Germinal center (tissue), 1 donor: ENCODE measurements around the gene BCL3.

Experiments
- DNase-seq: peaks from one replicate; pipeline ENCODE4 v3.0.0; 2012; ENCODE audit warnings: mixed read lengths, low spot score

BCL3 gene

DNA sequence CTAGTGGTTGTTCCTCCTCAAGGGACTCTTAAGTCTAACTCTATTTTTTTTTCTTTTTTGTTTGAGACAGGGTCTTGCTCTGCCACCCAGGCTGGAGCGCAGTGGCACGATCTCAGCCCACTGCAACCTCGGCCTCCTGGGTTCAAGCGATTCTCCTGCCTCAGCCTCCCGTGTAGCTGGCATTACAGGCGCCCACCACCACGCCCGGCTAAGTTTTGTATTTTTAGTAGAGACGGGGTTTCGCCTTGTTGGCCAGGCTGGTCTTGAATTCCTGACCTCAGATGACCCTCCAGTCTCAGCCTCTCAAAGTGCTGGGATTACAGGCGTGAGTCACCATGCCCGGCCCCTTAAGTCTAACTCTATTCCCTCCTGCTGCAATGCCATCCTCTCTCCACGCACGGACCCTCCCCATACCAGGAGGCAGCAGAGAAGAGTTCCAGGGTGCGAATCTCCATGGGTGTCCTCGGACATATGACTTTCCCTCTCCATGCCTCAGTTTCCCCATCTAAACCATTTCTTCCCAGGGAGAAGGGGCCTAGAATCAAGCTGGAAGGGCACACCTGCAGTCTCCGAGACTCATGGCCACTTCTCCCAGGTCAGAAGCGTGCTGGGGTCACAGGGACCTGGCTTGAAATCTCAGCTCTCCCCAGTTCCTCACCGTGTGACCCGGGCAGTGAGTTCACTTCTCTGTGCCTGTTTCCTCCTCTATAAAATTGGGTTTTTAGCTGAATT, 6.0 kb upstream of the BCL3 start:
- DNase-seq, result no peak

DNA sequence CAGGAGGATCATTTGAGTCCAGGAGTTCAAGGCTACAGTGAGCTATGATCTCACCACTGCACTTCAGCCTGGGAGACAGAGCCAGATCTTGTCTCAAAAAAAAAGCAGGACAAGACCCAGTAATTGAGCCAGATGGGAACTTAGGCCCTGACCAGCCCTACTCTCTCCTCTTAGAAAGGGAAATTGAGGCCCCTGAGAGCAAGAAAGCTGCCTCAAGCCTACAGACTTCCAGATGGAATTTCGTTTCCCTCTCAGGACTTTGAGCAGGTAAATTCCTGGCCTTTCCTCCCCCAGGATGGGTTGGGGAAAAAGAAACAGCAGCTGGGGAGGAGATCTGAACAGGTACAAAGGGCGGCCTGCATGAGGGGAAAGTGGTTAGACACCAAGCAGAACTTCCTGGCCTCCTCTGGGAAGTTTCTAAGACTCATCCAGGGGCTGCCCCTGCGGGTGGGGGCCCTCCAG, 3.6 kb upstream of the BCL3 start:
- DNase-seq, result no peak

DNA sequence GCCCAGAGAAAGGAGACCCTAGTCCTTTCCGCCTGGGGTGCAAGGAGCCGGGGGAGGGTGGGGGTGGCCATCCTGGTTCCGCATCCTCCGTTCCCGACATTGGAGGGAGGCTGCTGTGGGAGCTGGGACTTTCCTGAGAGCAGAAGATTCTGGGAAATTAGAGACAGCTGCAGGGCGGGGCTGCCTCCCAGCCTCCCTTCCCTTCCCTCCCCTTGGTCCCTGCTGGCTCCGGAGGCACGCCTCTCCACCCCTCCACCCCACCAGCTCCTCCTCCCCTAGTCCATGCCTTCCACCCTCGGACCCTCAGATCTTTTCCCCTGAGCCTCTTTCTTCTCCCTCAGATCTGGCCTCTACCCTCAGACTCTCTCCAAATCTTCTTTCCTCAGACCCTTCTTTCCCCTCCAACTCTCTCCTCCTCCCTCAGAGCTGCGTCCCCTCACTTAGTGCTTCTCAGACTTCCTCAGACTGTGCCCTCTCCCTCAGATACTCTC, 3.1 kb upstream of the BCL3 start:
- DNase-seq, result no peak

DNA sequence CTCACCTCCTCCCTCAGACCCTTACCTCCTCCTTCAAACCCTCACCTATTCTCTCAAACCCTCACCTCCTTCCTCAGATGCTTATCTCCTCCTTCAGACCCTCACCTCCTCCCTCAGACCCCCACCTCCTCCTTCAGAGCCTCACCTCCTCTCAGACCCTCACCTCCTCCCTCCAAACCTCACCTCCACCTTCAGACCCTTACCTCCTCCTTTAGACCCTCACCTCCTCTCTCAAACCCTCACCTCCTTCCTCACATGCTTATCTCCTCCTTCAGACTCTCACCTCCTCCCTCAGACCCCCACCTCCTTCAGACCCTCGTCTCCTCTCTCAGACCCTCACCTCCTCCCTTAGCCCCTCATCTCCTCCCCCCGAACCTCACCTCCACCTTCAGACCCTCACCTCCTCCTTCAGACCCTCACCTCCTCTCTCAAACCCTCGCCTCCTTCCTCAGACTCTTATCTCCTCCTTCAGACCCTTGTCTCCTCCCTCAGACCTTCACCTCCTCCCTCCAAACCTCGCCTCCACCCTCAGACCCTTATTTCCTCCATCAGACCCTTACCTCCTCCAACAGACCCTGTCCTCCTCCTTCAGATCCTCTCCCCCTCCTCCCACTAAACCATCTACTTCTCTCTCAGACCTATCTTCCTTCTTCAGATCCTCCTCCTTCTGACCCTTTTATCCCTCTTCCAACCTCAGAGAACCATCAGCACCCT, 2.5 kb upstream of the BCL3 start:
- DNase-seq, result no peak

DNA sequence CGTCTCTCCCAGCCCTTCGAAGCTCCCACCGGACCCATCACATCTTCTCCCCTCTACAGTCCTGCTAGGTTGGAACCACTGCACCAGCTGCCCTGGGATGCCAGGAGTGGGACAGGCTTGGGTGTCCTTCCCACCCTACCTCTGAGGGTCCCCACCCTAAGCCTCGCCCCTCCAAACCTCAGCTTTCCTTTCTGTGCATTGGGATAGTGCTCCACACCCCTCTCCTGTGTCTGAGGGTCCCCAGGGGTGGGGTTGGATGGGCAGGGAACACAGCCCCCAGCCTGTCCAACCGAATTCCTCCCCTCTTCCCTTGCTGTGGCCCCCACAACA, 1.9 kb upstream of the BCL3 start:
- no peak for DNase-seq

DNA sequence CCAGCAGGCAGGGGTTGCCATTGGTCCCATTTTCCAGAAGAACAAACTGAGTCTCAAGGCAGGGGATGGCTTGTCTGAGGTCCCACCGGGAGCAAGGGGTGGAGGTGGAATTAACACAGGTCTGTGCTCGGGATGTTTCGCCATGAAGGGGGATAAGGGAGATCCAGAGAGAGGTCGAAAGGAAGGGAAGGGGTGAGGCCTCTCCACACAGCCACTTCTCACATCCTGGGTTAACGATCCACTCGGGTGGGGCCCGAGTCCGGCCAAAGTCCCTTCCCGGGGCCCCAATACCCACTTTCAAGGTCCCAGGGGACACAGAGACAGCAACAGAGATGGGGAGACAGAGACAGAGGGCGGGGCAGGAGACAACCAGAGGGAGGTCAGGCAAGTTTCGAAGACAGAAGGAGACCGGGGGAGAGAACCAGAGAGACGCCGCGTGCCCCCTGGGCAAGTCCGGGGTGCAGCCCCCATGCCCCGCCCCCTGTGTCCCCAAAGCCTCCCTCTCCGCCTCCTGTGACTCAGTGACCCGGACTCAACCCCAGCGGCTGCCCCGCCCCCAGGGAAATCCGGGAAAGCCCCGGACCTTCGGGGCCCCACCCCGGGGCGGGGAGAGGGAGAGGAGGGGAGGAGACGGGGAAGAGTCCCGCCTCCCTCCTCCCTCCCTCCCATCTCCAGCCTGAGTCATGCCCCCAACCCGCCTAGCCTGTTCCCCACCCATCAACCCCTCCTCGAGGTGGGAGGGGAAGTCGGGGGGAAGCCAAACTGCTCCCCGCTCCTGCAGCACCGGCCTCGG, 1.4 kb upstream of the BCL3 start:
- peak; percentile 76 for DNase-seq

DNA sequence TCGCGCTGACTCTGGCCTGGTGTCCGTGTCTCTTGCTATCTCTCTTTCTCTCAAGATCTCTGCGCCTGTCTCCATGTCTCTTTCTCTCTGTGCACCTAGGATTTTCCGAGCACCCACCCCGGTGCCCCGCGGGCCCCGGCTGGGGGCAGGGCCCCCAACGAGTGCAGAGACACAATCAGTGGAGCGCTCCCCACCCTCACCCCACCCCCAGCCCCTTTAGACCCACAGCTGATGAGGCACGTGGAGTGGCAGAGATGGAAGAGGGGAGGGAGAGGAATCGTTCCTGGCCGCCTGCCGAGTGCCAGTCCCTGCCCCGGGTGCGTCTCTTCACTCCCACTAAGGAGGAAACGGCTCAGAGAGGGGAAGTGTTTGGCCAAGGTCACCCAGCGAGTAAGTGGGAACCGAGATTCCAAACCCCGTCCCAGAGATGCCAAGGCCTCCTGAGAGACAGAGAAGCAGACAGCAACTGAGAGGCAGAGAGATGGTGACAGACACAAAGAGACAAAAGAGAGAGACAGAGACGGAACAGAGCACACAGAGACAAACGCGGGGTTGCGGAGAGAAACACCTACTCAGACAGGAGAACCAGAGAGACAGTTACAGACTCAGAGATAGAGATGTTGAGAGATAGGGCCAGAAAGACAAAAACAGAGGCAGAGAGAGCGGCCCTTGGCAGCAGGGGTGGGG, 626 bp upstream of the BCL3 start:
- DNase-seq, result no peak

DNA sequence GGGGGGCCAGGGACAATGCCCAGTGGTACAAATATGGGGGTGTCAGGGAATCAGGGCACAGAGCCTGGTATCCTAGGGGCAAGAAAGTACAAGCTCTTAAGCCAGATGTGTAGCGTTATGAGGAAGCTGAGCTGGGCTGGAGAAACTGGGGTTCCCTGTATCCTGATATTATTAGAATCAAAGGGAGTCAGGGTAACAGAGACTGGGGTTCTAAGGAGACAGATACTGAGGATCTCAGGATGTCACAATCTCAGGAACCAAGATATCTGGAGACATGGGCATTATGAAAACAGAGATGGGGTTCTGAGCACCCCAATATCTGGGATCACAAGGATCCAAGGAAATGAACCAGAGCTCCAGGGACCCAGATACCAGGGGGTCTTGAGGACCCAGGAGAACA, 784 bp downstream of the BCL3 start:
- DNase-seq, result no peak

DNA sequence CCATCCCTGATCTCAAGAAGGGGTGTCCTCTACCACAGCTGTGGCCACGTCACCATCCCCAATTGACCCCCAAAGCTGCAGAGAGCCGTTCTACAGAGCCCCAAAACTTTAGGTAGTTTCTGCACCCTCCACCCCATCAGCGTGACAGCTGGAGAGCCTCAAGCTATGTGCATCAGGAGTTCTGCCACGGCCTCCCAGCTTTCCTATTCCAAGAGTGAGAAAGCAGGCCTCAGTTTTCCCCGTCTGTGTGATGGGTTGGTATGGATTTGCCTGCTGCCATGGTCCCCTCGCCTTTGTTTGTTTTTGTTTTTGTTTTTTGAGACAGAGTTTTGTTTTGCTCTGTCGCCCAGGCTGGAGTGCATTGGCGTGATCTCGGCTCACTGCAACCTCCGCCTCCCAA, 1.5 kb downstream of the BCL3 start:
- DNase-seq, result no peak

DNA sequence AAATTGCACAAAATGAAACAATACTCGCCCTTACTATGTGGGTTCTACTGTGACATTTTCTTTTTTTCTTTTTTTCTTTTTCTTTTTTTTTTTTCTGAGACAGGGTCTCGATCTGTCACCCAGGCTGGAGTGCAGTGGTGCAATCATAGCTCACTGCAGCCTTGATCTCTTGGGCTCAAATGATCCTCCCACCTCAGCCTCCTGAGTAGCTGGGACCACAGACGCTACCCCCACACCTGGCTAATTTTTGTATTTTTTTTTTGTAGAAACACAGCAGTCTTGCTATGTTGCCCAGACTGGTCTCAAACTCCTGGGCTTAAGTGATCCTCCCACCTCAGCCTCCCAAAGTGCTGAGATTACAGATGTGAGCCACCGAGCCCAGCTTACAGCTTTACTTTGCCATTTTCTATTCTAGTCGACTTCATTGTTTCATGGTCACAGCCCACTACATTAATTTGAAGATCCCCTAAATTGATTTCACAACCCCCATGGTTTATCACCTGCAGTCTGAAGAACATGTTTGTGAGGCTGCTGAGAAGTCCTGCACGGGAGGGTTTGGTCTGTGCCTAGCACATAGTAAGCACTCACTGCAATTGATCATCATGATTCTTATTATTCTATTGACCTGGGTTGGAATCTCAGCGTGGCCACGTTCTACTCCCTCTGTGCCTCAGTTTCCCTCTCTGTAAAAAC, 3.8 kb downstream of the BCL3 start:
- DNase-seq, result no peak

DNA sequence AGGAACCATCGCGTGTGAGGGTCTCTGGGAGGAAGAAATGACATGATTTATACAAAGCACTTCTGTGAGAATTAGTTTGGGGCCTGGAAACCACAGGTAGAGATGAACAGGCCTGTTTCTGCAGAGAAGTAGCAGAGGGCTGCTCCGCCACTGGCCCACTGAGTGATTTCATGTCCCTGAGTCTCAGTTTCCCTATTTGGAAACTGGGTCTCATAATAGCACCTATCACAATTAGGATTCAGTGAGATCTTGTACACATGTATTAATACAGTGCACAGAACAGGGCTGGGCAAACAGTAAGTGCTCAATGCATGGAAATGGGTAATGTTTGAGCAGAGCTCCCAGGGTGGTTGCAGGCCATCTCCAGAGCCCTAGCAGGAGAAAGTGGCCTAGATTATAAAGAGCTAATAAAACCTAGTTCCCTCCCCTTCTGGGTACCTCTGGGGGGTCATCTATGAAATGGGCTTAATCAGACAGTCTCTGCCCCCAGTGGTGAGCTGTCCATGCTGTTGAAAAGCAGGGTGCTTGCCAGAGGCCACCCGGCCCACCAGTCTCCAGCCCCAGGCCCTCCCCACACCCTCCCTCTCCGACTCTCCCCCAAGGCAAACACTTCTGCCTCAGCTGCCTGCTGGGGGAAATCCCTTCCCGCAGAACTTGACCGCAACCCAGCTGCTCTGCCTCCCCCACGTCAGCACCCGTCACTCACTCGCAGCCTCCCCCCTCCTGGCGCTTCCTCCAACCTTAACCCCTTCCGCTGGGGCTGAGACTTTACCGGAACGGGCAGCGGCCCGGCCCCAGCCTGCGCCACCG, 4.5 kb downstream of the BCL3 start:
- DNase-seq, result peak; percentile 93

DNA sequence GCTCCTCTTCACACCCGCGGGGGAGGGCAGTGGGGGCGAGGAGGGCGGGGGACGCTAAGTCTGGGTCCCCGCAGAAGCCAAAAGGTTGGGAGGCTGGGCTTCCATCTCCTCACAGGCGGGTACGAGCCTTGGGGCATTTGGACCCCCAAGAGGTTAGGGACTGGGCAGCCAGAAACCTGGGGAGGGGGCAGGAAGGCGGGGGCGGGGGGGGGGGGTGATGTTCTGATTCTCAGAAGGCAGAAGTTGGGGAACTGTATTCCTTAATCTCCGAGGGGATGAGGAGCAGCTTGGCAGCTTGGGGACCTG, 5.1 kb downstream of the BCL3 start:
- peak; percentile 41 for DNase-seq

DNA sequence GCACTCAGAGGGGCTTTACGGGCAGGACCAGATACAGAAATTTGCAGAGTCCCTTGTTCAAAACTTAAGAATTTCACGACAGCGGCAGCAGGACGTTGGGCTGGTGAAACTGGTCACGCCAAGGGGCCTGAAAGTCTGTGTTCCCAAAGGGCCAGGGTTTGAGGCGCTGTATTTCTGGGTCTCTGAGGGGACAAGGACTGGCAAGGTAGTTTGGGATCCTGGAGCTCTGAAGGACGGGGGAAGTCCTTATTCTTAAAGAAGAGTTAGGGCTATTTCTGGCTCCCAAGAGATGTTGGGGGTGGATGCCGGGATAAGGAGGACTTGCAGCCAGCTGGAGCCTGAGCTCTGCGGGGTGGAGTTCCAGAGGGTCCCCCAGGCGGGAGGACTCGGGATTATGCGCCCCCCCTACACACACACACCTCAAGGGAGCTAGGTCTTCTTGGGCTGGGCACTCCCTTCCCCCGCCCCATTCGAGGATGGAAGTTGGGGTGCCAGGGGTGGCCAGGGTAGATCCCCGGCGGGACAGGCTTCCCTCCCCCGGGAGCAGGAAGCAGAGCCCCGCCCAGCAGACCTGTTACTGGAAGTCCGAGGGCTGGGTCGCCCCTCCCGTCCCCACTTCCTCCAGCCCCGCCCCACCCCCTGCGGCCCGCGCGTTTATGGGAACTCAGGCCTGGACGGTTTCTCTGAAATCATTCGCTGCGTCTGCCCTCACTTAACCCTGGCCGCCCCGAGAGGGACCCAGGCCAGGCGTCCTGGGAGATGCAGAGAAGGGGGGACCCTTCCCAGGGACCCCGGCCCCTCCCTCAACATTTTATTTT, 5.6 kb downstream of the BCL3 start:
- peak; percentile 69 for DNase-seq

DNA sequence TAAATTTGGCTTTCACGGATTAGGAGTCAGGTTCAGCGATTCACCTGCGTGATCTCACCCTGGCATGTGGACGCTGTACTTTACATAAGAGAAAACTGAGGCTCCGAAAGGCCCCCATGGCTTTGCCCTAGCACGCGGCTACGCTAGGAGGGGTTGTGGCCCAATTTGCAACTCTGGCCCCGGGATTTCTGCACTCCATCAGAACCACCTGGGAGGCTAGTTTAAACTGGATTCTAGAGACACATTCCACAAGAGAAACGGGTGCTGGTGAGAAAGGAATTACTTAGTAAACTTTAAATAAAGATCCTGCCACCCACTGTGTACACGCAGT, 6.2 kb downstream of the BCL3 start:
- no peak for DNase-seq

DNA sequence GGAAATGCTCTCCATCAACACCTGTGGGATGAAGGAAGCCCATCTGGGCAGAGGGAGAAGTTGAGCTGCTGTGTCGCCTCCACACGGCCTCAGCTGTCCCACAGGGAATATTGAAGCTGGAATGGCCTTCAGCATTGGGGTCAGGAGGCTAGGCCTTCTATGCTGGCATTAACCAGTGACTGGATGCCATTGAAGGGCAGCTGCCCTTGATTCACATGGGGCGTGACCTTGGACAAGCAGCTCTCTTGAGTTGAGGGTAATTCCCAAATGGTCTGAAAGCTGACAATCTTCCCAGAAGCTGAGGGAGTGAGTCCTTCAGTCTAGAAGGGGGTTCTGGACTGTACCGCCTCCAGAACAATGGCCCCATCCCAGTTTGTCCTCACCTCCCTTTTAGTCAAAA, 6.7 kb downstream of the BCL3 start:
- no peak for DNase-seq

DNA sequence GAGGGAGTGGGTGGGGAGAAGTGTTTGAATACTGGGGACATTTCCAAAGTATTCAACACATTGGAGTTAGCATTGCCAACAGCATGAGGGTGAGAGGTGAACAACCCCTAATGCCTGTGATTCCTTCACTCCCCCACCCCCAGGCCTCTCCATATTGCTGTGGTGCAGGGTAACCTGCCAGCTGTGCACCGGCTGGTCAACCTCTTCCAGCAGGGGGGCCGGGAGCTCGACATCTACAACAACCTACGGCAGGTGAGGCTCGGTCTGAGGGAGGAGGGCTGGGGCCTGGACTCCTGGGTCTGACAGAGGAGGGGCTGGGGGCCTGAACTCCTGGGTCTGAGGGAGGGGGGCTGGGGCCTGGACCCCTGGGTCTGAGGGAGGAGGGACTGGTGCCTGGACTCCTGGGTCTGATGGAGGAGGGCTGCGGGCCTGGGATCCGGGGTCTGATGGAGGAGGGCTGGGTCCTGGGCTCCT, 7.6 kb downstream of the BCL3 start:
- DNase-seq, result no peak

DNA sequence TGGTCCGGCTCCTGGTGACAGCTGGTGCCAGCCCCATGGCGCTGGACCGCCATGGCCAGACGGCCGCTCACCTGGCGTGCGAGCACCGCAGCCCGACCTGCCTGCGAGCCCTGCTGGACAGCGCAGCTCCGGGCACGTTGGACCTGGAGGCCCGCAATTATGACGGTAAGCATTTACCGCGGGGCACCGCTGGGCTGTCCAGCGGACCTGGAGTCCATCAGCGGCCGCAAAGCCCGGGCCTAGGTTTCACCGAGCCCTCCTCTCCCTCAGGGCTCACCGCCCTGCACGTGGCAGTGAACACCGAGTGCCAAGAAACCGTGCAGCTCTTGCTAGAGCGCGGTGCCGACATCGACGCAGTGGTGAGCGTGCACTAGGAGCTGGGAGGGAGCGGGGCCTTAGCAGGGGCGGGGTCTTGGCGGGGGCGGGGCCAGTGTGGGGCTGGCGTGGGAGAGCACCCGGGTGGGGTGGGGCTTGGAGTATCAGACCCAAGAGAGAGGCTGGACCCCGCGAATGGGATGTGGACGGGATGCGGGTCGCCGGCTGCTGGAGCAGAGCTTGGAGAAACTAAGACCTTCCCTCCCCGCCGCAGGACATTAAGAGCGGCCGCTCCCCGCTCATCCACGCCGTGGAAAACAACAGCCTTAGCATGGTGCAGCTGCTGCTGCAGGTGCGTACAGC, 8.7 kb downstream of the BCL3 start:
- no peak for DNase-seq

DNA sequence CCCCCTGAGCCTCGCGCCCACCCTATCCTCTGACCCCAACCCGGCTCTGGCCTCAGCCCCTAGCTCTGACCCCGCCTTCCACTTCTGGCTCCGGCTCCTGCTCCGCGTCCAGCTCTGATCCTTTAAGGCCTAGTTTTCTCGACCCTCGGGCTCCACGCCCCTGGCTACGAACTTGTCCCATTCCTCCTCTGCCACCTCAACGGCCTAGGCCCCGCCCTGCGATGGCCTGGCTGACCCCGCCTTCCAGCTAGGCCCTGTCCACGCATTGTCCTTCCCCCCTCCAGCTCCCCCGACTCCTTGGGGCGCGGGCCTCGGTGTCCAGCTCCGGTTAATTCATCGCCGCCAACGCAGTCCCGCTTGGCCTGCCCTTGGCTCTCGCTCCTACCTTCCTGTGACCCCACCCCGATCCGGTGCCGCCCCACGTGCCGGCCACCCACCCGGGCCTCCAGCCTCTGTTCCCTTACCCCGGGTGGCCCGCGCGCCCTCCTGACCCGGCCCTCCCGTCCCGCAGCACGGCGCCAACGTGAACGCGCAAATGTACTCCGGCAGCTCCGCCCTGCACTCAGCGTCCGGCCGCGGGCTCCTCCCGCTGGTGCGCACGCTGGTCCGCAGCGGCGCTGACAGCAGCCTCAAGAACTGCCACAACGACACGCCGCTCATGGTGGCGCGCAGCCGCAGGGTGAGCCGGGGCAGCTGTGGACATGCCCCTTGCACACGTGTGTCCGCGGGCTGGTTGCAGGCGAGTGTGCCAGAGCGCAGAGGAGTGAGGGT, 9.4 kb downstream of the BCL3 start:
- DNase-seq, result no peak

DNA sequence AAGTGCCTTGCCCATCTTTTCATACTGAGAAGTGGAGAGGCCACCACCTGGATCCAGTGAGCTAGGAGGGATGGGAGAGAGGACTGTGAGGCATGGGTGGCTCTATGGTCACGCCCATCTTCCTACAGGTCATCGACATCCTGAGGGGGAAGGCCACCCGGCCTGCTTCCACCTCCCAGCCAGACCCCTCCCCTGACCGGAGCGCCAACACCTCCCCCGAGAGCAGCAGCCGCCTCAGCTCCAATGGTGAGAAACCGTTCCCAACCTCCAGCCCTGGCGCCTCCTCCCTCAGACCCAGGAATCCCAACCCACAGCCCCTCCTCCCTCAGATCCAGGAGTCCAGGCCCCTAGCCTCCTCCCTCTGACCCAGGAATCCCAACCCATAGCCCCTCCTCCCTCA, 10.1 kb downstream of the BCL3 start:
- no peak for DNase-seq
